ENCODE results near the gene GOLGA1. TPM values are rescaled to one million over a fixed set of nuclear protein-coding genes. Genes with fewer than 3 reads are reported as not detected.

The GOLGA1 gene
- total RNA-seq, 4 donors from 2014 or later = 23.5 to 44.4 (median 28.4) TPM

- no peaks in the 10 kb centered on the region for H3K4me1 ChIP-seq
- H3K9me3 ChIP-seq = no peaks in the 10 kb centered on the region
- H3K36me3 ChIP-seq = peaks cover 0 to 98% (median 29%) of the 10 kb centered on the region in 3 donors
- H3K4me3 ChIP-seq = no peak overlapping the region
- DNase-seq (ENCODE audit: low spot score in 2 of 2) = no peak
- no peaks in the 10 kb centered on the region for H3K27me3 ChIP-seq
- no peak for TF ChIP-seq POLR2A (IDR thresholded peaks at IDR 0.05)
- TF ChIP-seq EP300 (IDR thresholded peaks at IDR 0.05) = no peak
- TF ChIP-seq CTCF (IDR thresholded peaks at IDR 0.05) = no peak
- 88 to 95% methylated on average over 9 to 13 of the region's 13 CpGs for WGBS, 2 donors
- H3K27ac ChIP-seq = no peak overlapping the region
Observed at GRCh38 chr9:124889006-124889405, 51.9 kb downstream of the GOLGA1 start.

- DNase-seq (ENCODE audit: low spot score in 2 of 2) = no peak
- Histone ChIP-seq H3K27me3 (no peaks in the 10 kb centered on the region), H3K9me3 (no peaks in the 10 kb centered on the region), H3K27ac (no peak overlapping the region), H3K4me1 (no peaks in the 10 kb centered on the region), H3K36me3 (peaks cover 0 to 98% (median 29%) of the 10 kb centered on the region in 3 donors), H3K4me3 (no peak overlapping the region)
- TF ChIP-seq CTCF (IDR thresholded peaks at IDR 0.05) (no peak), EP300 (IDR thresholded peaks at IDR 0.05) (no peak), POLR2A (IDR thresholded peaks at IDR 0.05) (no peak)
- 85 to 86% methylated on average over 5 of the region's 5 CpGs for WGBS, 2 donors
Observed at GRCh38 chr9:124887832-124888231, 53.1 kb downstream of the GOLGA1 start.

- WGBS, 2 donors = 79 to 86% methylated on average over 17 of the region's 17 CpGs
- Histone ChIP-seq H3K4me1 (no peaks in the 10 kb centered on the region), H3K36me3 (peaks cover 0 to 100% (median 29%) of the 10 kb centered on the region in 3 donors), H3K4me3 (no peak overlapping the region), H3K27ac (no peak overlapping the region), H3K9me3 (no peaks in the 10 kb centered on the region), H3K27me3 (no peaks in the 10 kb centered on the region)
- TF ChIP-seq CTCF (IDR thresholded peaks at IDR 0.05) (no peak), POLR2A (IDR thresholded peaks at IDR 0.05) (no peak), EP300 (IDR thresholded peaks at IDR 0.05) (no peak)
- no peak for DNase-seq (ENCODE audit: low spot score in 2 of 2)
Observed at GRCh38 chr9:124886866-124887492, 53.9 kb downstream of the GOLGA1 start.

GRCh38 chr9:124886461-124886860, 54.4 kb downstream of the GOLGA1 start:
- 84 to 91% methylated on average over 10 of the region's 10 CpGs for WGBS, 2 donors
- Histone ChIP-seq H3K27ac (no peak overlapping the region), H3K36me3 (peaks cover 0 to 100% (median 29%) of the 10 kb centered on the region in 3 donors), H3K9me3 (no peaks in the 10 kb centered on the region), H3K4me1 (no peaks in the 10 kb centered on the region), H3K4me3 (no peak overlapping the region), H3K27me3 (no peaks in the 10 kb centered on the region)
- TF ChIP-seq POLR2A (IDR thresholded peaks at IDR 0.05) (no peak), CTCF (IDR thresholded peaks at IDR 0.05) (no peak), EP300 (IDR thresholded peaks at IDR 0.05) (no peak)
- DNase-seq (ENCODE audit: low spot score in 2 of 2) = no peak

- no peaks in the 10 kb centered on the region for H3K9me3 ChIP-seq
- no peaks in the 10 kb centered on the region for H3K4me1 ChIP-seq
- no peak overlapping the region for H3K27ac ChIP-seq
- H3K36me3 ChIP-seq = peaks cover 0 to 100% (median 29%) of the 10 kb centered on the region in 3 donors
- 90% methylated on average over 4 of the region's 4 CpGs for WGBS, 2 donors
- no peak for DNase-seq (ENCODE audit: low spot score in 2 of 2)
- H3K27me3 ChIP-seq = no peaks in the 10 kb centered on the region
- H3K4me3 ChIP-seq = no peak overlapping the region
- TF ChIP-seq CTCF (IDR thresholded peaks at IDR 0.05) (no peak), POLR2A (IDR thresholded peaks at IDR 0.05) (no peak), EP300 (IDR thresholded peaks at IDR 0.05) (no peak)
Observed at GRCh38 chr9:124885551-124885950, 55.3 kb downstream of the GOLGA1 start.
